ENCODE data around the gene NAGA.
"Not testable (repeated sequence)": the region's sequence is repeated elsewhere in the genome, so short reads cannot be mapped to it uniquely, and the experiment has no call there.

- not testable (repeated sequence) for TF ChIP-seq EP300, CTCF, POLR2A (IDR thresholded peaks at IDR 0.05)
Observed at GRCh38 chr22:42104332-42104860, 33.8 kb upstream of the NAGA start.
